Gastrocnemius medialis (tissue), 4 donors: ENCODE results near the gene LPIN3. TPM values are rescaled to one million over a fixed set of nuclear protein-coding genes. Genes with fewer than 3 reads are reported as not detected.
A peak's percentile ranks its signal among the peaks of the same experiment; 100 is the strongest.

ENCODE experiments used
- ATAC-seq, 2 donors: fragments of 150-250 bp; one replicate each; pipeline ENCODE4 v1.9.1; 2016
- DNase-seq, 2 donors: peaks; one replicate each; pipeline ENCODE4 v3.0.0-alpha.2; 2019
- H3K27ac ChIP-seq, 4 donors: fragments of 200-600 bp; sonication (generic); 1 replicate in 1 of 4; 2 replicates in 3 of 4; pipeline ENCODE4 v1.5.1; 2016 to 2018; ENCODE audit warnings: mild to moderate bottlenecking in 2 of 4, moderate library complexity in 1 of 4
- H3K27me3 ChIP-seq, 3 donors: fragments of 200-600 bp; sonication (generic) in 2 of 3; 1 replicate in 1 of 3; 2 replicates in 2 of 3; pipeline versions ENCODE4 v1.5.1 to v1.6.0; 2016 to 2019; ENCODE audit warnings: mild to moderate bottlenecking in 1 of 3, moderate library complexity in 1 of 3
- H3K36me3 ChIP-seq, 2 donors: fragments of 200-600 bp; sonication (generic) in 1 of 2; one replicate each; pipeline ENCODE4 v1.5.1; 2017 to 2018
- H3K4me1 ChIP-seq, 2 donors: fragments of 200-600 bp; sonication (generic) in 1 of 2; one replicate each; pipeline ENCODE4 v1.5.1; 2016 to 2017; ENCODE audit warnings: mild to moderate bottlenecking in 2 of 2
- H3K4me3 ChIP-seq, 4 donors: fragments of 200-600 bp; sonication (generic) in 3 of 4; 1 replicate in 1 of 4; 2 replicates in 3 of 4; pipeline ENCODE4 v1.5.1; 2016 to 2019; ENCODE audit warnings: mild to moderate bottlenecking in 2 of 4
- H3K9me3 ChIP-seq, 3 donors: fragments of 200-600 bp; sonication (generic) in 2 of 3; 1 replicate in 1 of 3; 2 replicates in 2 of 3; pipeline ENCODE4 v1.5.1; 2016 to 2019
- POLR2A ChIP-seq, 2 donors: fragments of 450-650 bp; IDR thresholded peaks; one replicate each; pipeline ENCODE4 v1.6.1; 2017; ENCODE audit warnings: antibody characterized with exemption in 2 of 2, mild to moderate bottlenecking in 2 of 2, moderate library complexity in 2 of 2
- in situ Hi-C, 4 donors: fragments of 200-750 bp; cut with MboI; loops; one replicate each; pipeline versions ENCODE4 v1.15.0 to v1.8.0; 2017; ENCODE audit warnings: low sequenced_read_pairs in 4 of 4
- intact Hi-C: fragments of 100-400 bp; cut with DNase I; formaldehyde crosslinking; loops from one replicate; pipeline ENCODE4 v1.15.1; 2023; ENCODE audit warnings: low total_unique reads
- total RNA-seq, 4 donors: library from RNA; depleted of rRNA; stranded (reverse); fragments of >200 nt; gene quantifications; one replicate each; pipeline versions ENCODE4 v1.1.0 to v1.2.3, GENCODE V29; 2016
- TF ChIP-seq, protein P1 (sequence below), 5 experiments: fragments of 450-650 bp in 3 of 5; fragments of 200-600 bp in 2 of 5; sonication (generic) in 2 of 5; IDR thresholded peaks in 4 of 5; conservative IDR thresholded peaks in 1 of 5; 1 replicate in 4 of 5; 2 replicates in 1 of 5; pipeline ENCODE4 v1.5.1; 2016 to 2019; ENCODE audit warnings: antibody characterized with exemption in 5 of 5, mild to moderate bottlenecking in 3 of 5, moderate library complexity in 3 of 5

Gene LPIN3, protein sequence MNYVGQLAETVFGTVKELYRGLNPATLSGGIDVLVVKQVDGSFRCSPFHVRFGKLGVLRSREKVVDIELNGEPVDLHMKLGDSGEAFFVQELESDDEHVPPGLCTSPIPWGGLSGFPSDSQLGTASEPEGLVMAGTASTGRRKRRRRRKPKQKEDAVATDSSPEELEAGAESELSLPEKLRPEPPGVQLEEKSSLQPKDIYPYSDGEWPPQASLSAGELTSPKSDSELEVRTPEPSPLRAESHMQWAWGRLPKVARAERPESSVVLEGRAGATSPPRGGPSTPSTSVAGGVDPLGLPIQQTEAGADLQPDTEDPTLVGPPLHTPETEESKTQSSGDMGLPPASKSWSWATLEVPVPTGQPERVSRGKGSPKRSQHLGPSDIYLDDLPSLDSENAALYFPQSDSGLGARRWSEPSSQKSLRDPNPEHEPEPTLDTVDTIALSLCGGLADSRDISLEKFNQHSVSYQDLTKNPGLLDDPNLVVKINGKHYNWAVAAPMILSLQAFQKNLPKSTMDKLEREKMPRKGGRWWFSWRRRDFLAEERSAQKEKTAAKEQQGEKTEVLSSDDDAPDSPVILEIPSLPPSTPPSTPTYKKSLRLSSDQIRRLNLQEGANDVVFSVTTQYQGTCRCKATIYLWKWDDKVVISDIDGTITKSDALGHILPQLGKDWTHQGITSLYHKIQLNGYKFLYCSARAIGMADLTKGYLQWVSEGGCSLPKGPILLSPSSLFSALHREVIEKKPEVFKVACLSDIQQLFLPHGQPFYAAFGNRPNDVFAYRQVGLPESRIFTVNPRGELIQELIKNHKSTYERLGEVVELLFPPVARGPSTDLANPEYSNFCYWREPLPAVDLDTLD
- 1 to 10 TPM in 2 of 4 donors, under 1 TPM in 2; 0.56 to 2.4 (median 1.1) TPM for total RNA-seq

DNA sequence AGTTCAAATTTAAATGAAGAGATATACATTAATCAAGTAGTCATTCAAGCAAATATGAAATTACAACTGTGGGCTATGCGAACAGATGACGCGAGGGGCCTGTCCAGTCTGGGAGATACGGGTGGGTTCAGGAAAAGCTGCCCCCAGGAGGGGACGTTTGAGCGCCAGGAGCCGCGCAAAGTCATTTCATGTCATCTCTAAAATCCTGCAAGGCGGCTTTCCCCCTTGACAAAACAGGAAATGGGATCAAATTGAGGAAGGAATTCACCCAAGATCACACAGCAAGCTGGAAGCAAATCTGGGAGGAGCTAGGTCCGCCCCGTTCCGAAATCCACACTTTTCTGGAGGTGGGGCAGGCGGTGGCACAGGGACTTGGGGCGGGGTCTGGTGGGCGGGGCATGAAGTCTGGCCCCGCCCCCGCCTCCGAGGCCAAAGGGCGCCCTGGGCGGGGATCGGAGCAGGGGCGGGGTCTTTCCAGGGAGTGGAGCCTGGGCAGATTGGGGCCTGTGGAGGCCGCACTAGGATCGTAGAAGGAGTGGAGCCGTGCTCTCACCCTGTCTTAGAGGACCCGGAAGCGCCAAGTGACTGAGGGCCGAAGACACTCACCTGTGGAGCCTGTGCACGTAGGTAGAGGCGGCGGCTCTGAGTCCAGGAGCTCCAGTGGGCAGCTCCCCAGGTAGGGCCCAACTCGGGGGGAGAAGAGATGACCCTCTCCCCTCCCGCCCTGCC lies at the start of gene LPIN3:
Gene LPIN3, plus strand, starts transcription at position 495 of the 729 bp plus-strand sequence. CDS start 4,983 bp downstream, outside the sequence.
- in situ Hi-C loops: loop anchor here (5.0 to 25.0 kb wide), 3 partner anchors 168 to 354 kb away; no protein-coding TSS in a partner anchor
- TF ChIP-seq, protein P1, sequence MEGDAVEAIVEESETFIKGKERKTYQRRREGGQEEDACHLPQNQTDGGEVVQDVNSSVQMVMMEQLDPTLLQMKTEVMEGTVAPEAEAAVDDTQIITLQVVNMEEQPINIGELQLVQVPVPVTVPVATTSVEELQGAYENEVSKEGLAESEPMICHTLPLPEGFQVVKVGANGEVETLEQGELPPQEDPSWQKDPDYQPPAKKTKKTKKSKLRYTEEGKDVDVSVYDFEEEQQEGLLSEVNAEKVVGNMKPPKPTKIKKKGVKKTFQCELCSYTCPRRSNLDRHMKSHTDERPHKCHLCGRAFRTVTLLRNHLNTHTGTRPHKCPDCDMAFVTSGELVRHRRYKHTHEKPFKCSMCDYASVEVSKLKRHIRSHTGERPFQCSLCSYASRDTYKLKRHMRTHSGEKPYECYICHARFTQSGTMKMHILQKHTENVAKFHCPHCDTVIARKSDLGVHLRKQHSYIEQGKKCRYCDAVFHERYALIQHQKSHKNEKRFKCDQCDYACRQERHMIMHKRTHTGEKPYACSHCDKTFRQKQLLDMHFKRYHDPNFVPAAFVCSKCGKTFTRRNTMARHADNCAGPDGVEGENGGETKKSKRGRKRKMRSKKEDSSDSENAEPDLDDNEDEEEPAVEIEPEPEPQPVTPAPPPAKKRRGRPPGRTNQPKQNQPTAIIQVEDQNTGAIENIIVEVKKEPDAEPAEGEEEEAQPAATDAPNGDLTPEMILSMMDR (IDR thresholded peaks at IDR 0.05 in 4 of 5, conservative IDR thresholded peaks at IDR 0.05 in 1 of 5): peak in 1 of 5 experiments; percentile 6
- TF ChIP-seq POLR2A (IDR thresholded peaks at IDR 0.05): peak; percentile 11 to 19
- Histone ChIP-seq H3K9me3 (no peaks in the 10 kb centered on the region), H3K27ac (peak within 1 kb of the TSS; percentile 65 to 77 (median 70)), H3K4me3 (peak within 1 kb of the TSS; percentile 25 to 52 (median 40)), H3K27me3 (no peaks in the 10 kb centered on the region), H3K36me3 (no peaks in the 10 kb centered on the region), H3K4me1 (peaks cover 6 to 8% of the 10 kb centered on the region in 2 donors)
- intact Hi-C loops: loop anchor here (1.0 to 5.0 kb wide), 6 partner anchors 70 to 373 kb away; no protein-coding TSS in a partner anchor
- DNase-seq: peak; percentile 68 to 75
- ATAC-seq: peak; percentile 62

DNA sequence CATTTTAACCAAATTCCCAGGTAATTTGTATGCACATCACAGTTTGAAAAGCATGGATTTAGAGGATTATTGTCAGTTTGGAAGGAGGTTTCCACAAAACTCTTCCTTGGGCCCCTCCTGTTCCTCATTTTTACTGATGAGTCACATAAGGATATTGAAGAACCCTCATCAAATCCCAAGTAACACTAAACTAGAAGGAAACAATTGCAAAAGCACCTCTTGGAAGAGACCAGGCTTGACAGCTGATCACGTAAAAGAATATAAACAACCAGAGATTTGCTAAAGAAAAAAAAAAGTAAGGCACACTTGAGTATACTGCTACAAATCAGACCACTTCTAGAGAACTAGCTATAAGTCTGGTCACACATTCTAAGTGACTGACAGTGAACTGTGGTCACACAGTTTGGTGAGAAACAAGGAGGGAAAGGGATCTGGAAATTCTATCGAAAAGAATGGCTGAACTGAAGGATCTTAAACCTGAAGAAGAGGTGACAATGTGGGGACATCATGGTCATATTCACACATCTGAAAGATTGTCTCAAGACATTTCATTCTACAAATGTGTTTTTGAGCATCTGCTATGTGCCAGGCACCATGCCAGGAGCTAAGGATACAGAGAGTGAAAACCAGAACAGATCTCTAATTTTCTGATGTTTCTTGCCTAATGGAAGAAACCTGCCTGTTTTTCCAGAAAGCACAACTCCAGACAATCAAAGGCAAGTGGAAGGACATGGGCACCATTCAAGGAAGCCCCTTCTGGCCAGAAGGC lies 47.2 kb upstream of the LPIN3 start:
- peak overlapping the region; percentile 50 to 65 (median 56) for H3K27ac ChIP-seq
- intact Hi-C loops: no loop called here
- H3K4me1 ChIP-seq: peaks cover 33 to 49% of the 10 kb centered on the region in 2 donors
- no peaks in the 10 kb centered on the region for H3K36me3 ChIP-seq
- no peak for TF ChIP-seq POLR2A (IDR thresholded peaks at IDR 0.05)
- TF ChIP-seq, protein P1 (IDR thresholded peaks at IDR 0.05 in 4 of 5, conservative IDR thresholded peaks at IDR 0.05 in 1 of 5): no peak
- in situ Hi-C loops: no loop called here
- H3K27me3 ChIP-seq: no peaks in the 10 kb centered on the region
- DNase-seq: no peak
- H3K4me3 ChIP-seq: no peak overlapping the region
- H3K9me3 ChIP-seq: no peaks in the 10 kb centered on the region
- peak; percentile 76 to 84 for ATAC-seq

DNA sequence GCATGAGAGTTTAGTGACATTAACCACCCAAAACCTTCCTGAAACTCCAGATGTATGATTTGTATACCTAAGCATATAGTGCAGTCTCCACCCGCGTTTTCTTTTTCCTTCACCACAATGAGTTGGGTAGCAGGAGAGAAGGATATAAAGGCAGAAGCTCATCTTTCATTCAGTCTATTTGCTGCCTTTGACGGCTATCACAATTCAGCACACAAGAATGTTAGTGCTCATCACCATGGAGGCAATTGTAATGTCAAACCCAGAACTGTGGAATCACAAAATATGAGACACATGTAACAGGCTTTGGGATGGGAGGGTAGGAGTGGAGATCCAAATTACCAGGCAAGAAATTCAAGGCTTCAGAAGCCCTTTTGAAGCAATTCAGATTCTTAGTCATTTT lies 40.7 kb upstream of the LPIN3 start:
- Histone ChIP-seq H3K27ac (peak overlapping the region in 2 of 4 donors; percentile 3 to 29), H3K4me1 (peaks cover 50 to 51% of the 10 kb centered on the region in 2 donors), H3K4me3 (no peak overlapping the region), H3K36me3 (no peaks in the 10 kb centered on the region), H3K27me3 (no peaks in the 10 kb centered on the region), H3K9me3 (no peaks in the 10 kb centered on the region)
- TF ChIP-seq, protein P1 (IDR thresholded peaks at IDR 0.05 in 4 of 5, conservative IDR thresholded peaks at IDR 0.05 in 1 of 5): no peak
- no peak for TF ChIP-seq POLR2A (IDR thresholded peaks at IDR 0.05)
- in situ Hi-C loops: no loop called here
- DNase-seq (no peak), ATAC-seq (peak; percentile 50 to 62)
- intact Hi-C loops: no loop called here

DNA sequence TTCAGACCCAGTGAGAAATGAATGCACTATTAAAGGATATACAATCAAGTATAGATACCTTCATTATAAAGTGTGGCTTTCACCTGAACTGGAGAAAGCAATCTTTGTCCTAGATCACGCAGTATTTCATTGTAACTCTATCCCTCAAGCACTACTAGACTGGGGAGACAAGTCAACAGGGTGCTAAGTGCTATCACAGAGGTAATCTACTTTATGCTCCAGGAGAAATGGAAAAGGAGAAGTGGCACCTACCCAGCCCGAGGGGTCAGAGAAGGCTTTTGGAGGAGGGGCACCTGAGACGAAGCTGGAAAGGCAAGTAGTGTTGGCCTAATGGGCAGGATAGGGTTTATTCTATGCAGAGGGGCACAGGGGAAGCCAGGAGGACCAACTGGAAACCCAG lies 40.2 kb upstream of the LPIN3 start:
- Histone ChIP-seq H3K27ac (peak overlapping the region in 3 of 4 donors; percentile 3 to 44 (median 39)), H3K36me3 (no peaks in the 10 kb centered on the region), H3K4me3 (no peak overlapping the region), H3K27me3 (no peaks in the 10 kb centered on the region), H3K4me1 (peaks cover 51 to 52% of the 10 kb centered on the region in 2 donors), H3K9me3 (no peaks in the 10 kb centered on the region)
- ATAC-seq (peak in 1 of 2 donors; percentile 50), DNase-seq (no peak)
- TF ChIP-seq, protein P1 (IDR thresholded peaks at IDR 0.05 in 4 of 5, conservative IDR thresholded peaks at IDR 0.05 in 1 of 5): no peak
- no peak for TF ChIP-seq POLR2A (IDR thresholded peaks at IDR 0.05)
- intact Hi-C loops: no loop called here
- in situ Hi-C loops: no loop called here
